SK-N-MC (cell line): ENCODE results near the gene DMXL2.

Source experiments
- DNase-seq: peaks from one replicate; pipeline ENCODE4 v3.0.0-alpha.2; 2011; ENCODE audit warnings: low read depth, low spot score
- H3K27ac ChIP-seq: fragments of 200-600 bp; sonication (generic); 2 replicates; pipeline ENCODE4 v1.5.1; 2016; ENCODE audit warnings: mixed run types
- H3K36me3 ChIP-seq: fragments of 200-600 bp; sonication (generic); 2 replicates; pipeline ENCODE4 v1.6.1; 2017; ENCODE audit warnings: antibody characterized with exemption, low read length, mixed read lengths; ENCODE audit not compliant: insufficient read depth
- H3K4me3 ChIP-seq: fragments of 200-600 bp; sonication (generic); 2 replicates; pipeline ENCODE4 v1.5.1; 2016
- H3K9ac ChIP-seq: fragments of 200-600 bp; sonication (generic); 2 replicates; pipeline ENCODE4 v1.8.0; 2017; ENCODE audit warnings: mixed run types, mixed read lengths; ENCODE audit not compliant: insufficient read length
- H3K9me3 ChIP-seq: fragments of 200-600 bp; sonication (generic); 2 replicates; pipeline ENCODE4 v1.6.1; 2017; ENCODE audit warnings: low read depth, mild to moderate bottlenecking, antibody characterized with exemption, low read length, moderate library complexity, mixed read lengths
- EZH2 ChIP-seq: fragments of 200-600 bp; sonication (generic); IDR thresholded peaks from one replicate; pipeline ENCODE4 v1.6.1; 2017; ENCODE audit warnings: antibody characterized with exemption
- FOXP2 ChIP-seq: optimal IDR thresholded peaks from 2 replicates; pipeline ENCODE3; 2011; ENCODE audit warnings: mild to moderate bottlenecking, moderate library complexity; ENCODE audit not compliant: insufficient read depth; ENCODE audit errors: extremely low read length, control extremely low read depth
- POLR2AphosphoS5 ChIP-seq: IDR thresholded peaks from 2 replicates; pipeline ENCODE4 v1.6.1; 2012; ENCODE audit warnings: mild to moderate bottlenecking, low read depth, low read length, borderline replicate concordance

Gene DMXL2

GRCh38 chr15:51494411-51495314 lies 127.9 kb downstream of the DMXL2 start:
- no peak for DNase-seq
- H3K4me3 ChIP-seq, result no peak overlapping the region
- no peak for TF ChIP-seq POLR2AphosphoS5

DNA sequence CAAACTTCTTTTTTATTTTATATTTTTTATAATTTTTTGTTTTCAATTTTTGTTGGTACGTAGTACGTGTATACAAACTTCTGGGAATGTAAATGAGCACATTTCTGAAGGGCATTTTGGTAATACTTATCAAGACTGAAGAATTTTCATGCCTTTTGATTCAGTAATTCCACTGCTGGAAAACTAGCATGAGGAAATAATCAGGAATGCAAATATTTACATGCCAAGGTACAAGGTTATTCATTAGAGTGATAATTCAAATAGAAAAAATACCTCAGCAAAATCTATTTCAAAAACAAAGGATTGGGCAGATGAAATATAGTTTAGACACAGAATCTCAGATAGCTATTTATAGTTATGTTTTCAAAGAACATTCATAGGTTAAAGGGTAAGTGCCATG lies 128.7 kb downstream of the DMXL2 start:
- H3K9me3 ChIP-seq, result no peaks in the 10 kb centered on the region
- peaks cover 61% of the 10 kb centered on the region for H3K36me3 ChIP-seq
- no peak overlapping the region for H3K9ac ChIP-seq
- no peak overlapping the region for H3K4me3 ChIP-seq
- no peak for DNase-seq
- TF ChIP-seq EZH2 (no peak), FOXP2 (no peak), POLR2AphosphoS5 (no peak)
- no peak overlapping the region for H3K27ac ChIP-seq

More at GRCh38 chr15:51494411-51495314, 127.9 kb downstream of the DMXL2 start:
- Histone ChIP-seq H3K9me3 (no peaks in the 10 kb centered on the region), H3K36me3 (peaks cover 64% of the 10 kb centered on the region), H3K27ac (no peak overlapping the region), H3K9ac (no peak overlapping the region)

DNA sequence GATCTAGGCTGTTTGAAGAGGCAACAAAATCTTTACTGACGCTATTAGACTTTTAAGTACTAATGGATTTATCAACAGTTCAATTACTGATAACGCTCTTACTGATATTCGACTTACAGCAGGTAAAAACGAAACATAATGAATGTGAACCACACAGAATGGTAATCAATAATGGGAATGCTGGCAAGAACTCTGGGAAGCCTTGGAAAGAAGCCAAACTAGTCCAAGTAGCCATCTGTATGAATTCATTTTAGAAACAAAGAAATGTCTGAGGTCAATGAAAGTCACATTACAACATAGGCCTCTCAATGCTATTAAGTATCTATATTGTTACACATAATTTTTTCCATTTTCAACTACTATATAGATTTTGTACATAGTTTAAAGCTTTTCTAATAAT lies 130.0 kb downstream of the DMXL2 start:
- Histone ChIP-seq H3K9me3 (no peaks in the 10 kb centered on the region), H3K4me3 (no peak overlapping the region), H3K27ac (no peak overlapping the region), H3K36me3 (peaks cover 65% of the 10 kb centered on the region), H3K9ac (no peak overlapping the region)
- TF ChIP-seq EZH2, result no peak
- TF ChIP-seq FOXP2, result no peak
- no peak for TF ChIP-seq POLR2AphosphoS5
- no peak for DNase-seq

- Histone ChIP-seq H3K9ac (no peak overlapping the region), H3K36me3 (peaks cover 71% of the 10 kb centered on the region), H3K27ac (no peak overlapping the region), H3K4me3 (no peak overlapping the region), H3K9me3 (no peaks in the 10 kb centered on the region)
- DNase-seq, result no peak
- TF ChIP-seq POLR2AphosphoS5 (no peak), FOXP2 (no peak), EZH2 (no peak)
Measured at GRCh38 chr15:51491941-51492340, 130.6 kb downstream of the DMXL2 start.

DNA sequence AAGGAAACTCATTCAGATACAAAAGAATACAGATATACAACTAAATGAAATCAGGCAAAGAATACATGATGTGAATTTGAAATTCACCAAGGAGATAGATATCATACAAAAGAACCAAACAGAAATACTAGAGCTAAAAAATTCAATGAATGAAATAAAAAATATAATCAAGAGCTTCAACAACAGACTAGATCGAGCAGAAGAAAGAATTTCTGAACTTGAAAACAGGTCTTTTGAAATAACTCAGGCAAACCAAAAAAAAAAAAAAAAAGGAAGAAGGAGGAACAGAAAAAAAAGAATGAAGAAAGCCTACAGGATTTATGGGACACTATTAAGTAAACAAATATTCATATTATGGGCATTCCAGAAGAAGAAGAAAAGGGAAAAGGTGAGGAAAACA lies 137.8 kb downstream of the DMXL2 start:
- Histone ChIP-seq H3K36me3 (peaks cover 79% of the 10 kb centered on the region), H3K9ac (no peak overlapping the region)
- TF ChIP-seq EZH2 (no peak), POLR2AphosphoS5 (no peak), FOXP2 (no peak)

DNA sequence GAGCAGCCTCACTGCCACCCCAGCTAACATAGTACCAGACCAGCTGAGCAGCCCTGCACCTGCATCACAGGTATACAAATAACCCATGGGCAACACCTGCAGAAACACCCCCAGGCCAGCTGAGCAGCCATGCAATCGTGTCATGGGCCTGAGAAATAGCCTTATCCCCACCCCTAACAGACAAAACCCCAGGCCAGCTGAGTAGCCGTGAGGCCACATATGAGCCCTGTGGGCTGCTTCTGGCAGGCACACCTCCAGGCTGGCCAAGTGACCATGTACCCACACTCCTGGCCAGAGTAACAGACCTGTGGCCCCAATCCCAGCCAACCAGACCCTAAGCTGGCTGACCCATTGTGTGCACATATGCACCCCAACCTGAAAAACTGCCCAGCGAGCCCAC lies 138.6 kb downstream of the DMXL2 start:
- peaks cover 82% of the 10 kb centered on the region for H3K36me3 ChIP-seq
- peaks cover 5% of the 10 kb centered on the region; the same call in 1 of the 2 replicates for H3K9me3 ChIP-seq
- TF ChIP-seq EZH2, result no peak
- no peak overlapping the region for H3K9ac ChIP-seq
- DNase-seq, result no peak
- H3K27ac ChIP-seq, result no peak overlapping the region
- no peak overlapping the region for H3K4me3 ChIP-seq

More for the DNA sequence above, 137.8 kb downstream of the DMXL2 start:
- Histone ChIP-seq H3K4me3 (no peak overlapping the region), H3K27ac (no peak overlapping the region), H3K9me3 (peaks cover 5% of the 10 kb centered on the region; the same call in 1 of the 2 replicates)
- no peak for DNase-seq

- no peak overlapping the region for H3K27ac ChIP-seq
- TF ChIP-seq FOXP2, result no peak
- no peak for TF ChIP-seq POLR2AphosphoS5
- no peak for TF ChIP-seq EZH2
- peaks cover 82% of the 10 kb centered on the region for H3K36me3 ChIP-seq
- H3K9me3 ChIP-seq, result peaks cover 5% of the 10 kb centered on the region; the same call in 1 of the 2 replicates
- no peak for DNase-seq
- no peak overlapping the region for H3K9ac ChIP-seq
- H3K4me3 ChIP-seq, result no peak overlapping the region
Measured at GRCh38 chr15:51483520-51483919, 139.1 kb downstream of the DMXL2 start.

DNA sequence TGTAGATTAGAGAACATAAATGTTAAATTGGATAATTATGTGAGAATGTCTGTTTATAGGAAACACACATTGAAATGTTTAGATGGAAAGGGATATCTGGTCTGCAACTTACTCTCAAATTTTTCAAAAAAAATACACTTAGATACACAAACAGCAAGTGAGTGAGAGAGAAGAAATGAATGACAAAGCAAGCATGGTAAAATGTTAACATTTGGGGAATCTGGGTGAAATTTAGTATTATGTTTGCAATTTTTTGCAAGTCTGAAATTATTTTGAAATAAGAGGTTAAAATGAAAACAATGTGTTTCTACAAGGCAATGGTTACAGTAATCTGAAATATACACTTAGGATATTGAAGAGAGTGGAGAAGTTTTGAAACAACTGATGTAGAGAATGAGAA lies 146.8 kb downstream of the DMXL2 start:
- Histone ChIP-seq H3K36me3 (peaks cover 86% of the 10 kb centered on the region), H3K9ac (no peak overlapping the region), H3K9me3 (no peaks in the 10 kb centered on the region), H3K4me3 (no peak overlapping the region), H3K27ac (no peak overlapping the region)
- TF ChIP-seq EZH2, result no peak
- TF ChIP-seq POLR2AphosphoS5, result no peak
- TF ChIP-seq FOXP2, result no peak
- no peak for DNase-seq

DNA sequence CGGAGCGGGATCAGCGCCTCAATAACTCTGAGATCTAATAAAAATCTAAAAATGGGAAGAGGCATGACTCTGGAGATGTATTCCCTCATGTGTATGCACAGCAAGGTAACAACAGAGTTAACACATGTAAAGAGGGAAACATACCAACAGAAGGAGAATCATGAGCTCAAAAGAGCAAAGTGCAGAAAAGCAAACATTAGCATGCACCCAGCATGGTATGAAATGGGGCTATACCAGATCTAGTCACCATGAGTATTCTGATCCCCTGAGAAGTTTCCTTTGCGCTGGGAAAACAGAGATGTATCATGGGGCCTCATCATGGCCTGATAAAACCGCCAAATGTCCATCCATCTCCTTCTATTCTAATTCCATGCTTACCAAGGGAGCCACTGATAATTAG lies 152.1 kb downstream of the DMXL2 start:
- H3K36me3 ChIP-seq, result peaks cover 68% of the 10 kb centered on the region
- no peak overlapping the region for H3K27ac ChIP-seq
- H3K9ac ChIP-seq, result no peak overlapping the region
- H3K4me3 ChIP-seq, result no peak overlapping the region
- TF ChIP-seq EZH2, result no peak
- TF ChIP-seq FOXP2, result no peak
- no peak for TF ChIP-seq POLR2AphosphoS5
- no peaks in the 10 kb centered on the region for H3K9me3 ChIP-seq
- DNase-seq, result no peak
